SKM-1 (cell line): ENCODE data around the gene CEP128.

ENCODE experiments used
- DNase-seq: peaks from one replicate; lab custom pipeline; 2025; ENCODE audit not compliant: unreplicated experiment; lab: John Stamatoyannopoulos, UW

The CEP128 gene

DNA sequence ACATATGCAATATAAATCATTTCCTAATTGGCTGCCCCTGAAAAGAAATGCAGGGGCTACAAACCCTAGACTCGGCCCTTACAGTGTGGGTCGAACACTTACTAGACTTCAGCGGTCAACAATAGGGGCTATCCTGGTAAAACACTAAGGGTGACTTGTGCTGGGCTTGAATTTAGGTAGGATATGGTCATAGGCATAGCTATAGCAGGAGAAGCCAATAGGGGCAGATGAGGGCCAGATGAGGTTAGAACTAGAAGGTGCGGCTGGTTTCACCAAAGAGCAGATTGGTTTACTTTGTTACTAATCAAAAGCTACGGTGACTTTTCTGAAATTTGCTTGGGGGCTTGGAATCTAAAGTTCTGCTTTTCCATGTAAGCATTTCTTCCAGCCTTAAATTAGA lies 447.9 kb downstream of the CEP128 start:
- DNase-seq, result no peak

DNA sequence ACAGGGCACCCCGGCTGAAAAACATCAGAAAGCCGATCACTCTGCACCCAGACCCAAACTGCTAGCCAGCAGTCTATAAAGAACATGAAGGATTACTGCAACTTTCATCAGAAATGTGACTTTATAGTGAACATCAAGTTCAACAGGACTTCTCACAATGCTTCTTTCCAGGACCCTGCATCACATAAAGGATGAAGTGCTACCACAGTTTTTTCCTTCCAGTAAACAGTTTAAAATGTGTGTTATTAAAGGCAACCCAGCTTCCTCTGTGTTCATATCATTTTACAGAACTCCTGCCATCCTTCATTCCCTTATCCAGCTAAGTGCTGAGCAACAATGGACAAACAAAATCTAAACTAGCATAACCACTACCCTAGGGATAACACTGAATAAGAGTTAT lies 449.9 kb downstream of the CEP128 start:
- DNase-seq, result no peak

DNA sequence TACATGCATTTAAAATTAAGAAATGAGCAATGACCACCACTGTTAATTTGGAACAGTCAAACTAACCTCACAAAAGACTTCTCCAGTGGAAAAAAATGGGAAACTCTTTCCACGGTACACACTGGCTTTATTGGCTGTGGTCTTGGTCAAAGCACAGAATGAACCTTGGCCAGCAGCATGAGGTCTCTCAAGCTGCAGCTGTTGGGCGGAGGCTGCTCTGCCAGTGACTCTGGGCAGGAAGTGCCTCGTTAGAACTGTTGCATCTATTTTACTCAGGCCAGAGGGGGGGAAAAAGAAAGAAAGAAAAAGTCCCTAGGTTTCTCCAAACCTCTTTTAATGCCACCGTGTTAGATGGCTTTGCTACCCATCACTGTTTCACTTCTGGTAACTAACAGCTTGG lies 450.4 kb downstream of the CEP128 start:
- DNase-seq, result no peak

DNA sequence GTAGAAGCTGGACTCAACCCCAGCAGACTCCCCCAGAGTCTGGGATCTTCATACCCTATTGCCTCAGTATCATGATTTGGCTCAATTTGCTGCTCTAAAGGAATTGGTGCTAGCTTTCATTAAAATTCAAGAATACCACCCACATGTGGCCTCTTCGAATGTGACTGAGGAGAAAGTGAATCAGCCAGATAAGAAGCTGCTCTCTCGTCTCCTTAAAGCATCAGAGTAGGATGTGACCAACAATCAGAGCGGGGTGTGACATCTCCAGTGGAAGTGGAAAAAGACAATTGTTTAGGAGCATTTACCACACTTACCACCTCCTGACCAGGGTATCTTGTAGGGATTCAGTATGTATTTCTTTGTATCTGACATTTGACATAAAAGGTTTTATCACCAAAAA lies 452.0 kb downstream of the CEP128 start:
- no peak for DNase-seq

DNA sequence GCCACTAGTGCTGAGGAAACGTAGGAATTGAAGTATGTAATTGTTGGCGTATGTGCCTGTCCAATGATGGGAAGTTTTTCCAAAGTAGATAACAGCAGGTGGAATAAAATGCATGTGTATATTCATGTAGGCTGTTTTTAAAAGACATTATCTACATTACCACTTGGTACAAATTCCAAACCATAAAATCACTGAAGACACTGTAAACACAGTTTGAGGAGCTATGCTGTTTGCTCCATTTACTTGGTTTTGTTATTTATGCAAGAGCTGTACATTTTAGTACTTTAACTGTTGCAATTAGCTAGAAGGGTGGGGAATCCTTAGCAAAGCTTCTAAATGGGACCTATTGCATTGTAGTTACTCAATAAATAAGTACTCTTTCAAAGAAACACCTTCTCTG lies 455.8 kb downstream of the CEP128 start:
- DNase-seq, result no peak

DNA sequence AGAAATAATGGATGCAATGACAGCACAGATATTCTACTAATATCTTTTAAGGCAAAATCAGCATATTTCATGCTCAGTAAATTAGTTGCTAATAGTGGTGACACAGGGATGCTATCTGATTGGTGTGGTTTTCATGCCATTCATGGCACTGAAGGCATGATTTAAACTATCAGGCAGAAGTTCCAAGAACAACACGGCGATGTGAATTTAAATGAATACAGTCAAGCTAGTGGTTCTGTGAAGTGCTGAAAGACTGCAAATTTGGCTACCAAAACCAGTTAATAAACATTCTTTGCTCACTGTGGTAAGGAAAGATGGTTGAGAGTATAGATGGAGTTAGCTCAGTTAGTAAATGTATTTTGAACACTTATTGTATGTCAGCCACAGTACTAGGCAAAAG lies 458.2 kb downstream of the CEP128 start:
- no peak for DNase-seq

DNA sequence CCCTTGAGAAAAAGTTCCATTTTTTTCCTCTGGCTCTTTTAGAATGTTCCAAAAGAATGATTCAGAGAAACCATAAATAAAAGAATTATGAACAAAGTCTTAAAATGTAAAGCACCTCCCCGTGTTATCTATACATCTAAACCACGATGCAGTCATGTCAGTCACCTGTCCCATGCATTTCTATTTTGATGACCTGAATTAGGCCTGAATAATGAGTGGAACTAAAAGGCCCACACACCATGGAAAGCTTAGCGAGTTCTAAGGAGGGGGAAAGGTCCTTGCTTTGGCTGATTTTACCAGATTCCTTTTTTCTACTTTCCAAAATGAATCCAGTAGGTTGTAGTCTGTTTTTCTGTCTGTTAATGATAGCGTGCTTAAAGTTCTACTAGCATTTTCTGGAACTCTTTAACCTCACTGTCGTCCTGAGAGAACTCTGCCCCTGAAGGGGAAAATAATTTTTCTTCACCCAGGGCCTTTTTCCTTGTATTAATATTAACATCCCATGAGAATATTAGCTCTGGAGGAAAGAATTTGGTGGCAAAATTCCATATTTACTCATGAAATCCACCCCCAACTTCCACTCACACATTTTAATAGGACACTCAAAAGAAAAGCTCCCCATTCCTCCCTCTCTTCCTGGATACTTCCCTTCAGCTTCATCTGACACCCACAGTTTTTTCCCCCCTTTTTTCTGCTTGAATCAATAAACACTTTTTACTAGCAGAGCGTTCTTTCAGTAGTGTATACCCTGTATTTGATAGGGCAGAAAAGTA lies 464.0 kb downstream of the CEP128 start:
- no peak for DNase-seq

DNA sequence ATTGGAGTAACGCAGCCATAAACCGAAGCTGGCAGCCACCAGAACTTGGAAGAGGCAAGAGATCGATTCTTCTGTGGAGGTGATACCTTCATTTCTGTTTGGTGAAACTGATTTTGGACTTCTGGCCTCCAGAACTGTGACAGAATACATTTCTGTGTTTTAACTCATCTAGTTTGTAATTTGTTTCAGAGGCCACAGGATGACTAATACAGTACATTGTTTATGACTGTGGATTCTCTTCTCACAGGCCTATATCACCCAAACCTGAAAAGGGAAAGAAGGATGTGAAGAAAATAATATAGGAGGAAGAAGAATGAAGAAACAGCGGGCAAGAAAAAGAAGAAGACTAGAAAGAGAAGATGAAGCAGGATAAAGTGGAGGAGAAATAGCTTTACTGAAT lies 466.5 kb downstream of the CEP128 start:
- DNase-seq, result no peak

DNA sequence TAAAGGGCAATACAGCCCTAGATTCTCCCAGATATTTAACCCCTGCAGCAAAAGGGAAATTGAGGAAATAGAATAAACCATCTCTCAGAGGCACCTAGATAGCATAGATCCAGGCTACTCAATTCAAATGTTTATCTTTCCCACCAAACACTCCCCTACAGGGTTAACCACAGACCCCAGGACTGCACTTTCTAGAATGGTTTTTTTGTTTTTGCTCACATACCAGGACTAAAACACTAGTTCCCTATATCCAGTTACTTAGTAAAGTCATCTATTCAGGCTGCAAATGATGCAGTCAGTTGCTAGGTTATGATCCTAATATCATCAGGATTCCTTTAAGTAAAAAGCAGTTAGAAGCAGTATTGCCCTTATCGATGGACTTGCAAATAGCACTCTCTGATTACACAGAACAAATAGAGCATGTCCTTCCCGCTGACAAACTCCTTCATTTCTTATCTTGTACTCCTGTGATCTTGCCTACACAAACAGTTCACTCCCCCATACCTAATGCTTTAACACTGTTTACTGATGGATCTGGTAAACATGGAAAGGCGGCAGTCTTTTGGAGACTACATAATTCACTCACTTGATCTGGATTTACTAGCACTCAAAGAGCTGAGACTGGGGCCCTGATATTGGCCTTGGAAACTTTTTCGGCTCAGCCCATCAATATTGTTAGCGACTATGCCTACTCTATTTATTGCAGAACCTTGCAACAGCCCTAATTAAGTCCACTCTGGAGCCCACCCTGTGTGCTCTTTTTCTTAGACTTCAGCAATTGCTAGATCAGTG lies 473.0 kb downstream of the CEP128 start:
- DNase-seq, result no peak

DNA sequence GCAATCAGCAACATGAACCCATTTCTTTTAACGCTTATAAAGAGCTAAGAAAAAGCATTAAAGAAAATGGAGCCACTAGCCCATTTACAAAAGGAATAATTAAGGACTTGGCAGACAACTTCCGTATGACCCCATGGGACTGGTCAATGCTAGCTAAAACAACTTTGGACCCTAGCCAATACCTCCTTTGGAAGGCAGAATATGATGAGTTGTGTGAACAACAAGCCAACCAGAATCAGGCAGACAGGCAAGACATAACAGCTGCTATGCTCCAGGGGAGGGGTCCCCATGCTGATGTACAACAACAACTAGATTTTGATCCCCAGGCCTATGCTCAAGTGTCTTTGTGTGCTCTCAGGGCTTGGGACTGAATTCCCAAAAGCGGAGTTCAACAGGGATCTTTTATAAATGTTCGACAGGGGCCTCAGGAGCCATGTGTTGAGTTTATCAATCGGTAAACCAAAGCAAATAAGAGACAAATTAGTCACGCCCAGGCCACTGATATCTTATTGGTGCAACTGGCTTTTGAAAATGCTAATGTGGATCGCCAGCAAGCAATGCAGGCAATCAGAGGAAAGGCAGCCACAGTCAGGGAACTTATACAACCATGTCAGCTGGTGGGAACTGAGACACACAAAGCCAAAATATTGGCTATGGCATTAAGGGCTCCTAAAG lies 475.9 kb downstream of the CEP128 start:
- no peak for DNase-seq

DNA sequence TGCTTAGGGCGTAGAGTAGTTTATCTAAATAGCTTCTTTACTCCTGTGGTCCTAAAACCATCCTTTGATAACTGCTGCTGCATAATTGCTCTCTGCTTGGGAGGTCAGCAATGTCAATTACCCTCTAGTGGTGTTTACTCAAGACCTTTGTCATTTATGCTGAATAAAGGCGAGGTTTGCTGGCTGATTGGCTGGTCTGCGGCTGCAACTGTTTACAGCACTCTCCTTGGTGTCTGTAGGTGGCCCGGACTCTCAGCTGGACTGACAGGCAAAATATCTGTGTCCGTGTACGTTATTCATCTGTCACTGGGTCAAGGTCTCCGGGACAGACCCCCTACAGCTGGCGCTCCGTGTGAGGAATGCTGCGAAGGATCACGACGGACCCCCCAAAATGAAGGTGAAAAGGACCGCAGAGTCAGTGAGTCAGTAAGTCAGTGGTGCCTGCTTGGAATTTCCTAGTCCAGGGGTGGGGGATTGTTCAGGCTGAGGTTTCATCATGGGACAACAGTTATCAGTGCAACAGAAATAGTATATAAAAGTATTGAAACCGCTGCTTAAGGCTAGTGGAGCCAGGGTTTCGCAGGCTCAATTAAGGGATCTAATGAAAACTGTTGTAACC lies 476.9 kb downstream of the CEP128 start:
- no peak for DNase-seq

DNA sequence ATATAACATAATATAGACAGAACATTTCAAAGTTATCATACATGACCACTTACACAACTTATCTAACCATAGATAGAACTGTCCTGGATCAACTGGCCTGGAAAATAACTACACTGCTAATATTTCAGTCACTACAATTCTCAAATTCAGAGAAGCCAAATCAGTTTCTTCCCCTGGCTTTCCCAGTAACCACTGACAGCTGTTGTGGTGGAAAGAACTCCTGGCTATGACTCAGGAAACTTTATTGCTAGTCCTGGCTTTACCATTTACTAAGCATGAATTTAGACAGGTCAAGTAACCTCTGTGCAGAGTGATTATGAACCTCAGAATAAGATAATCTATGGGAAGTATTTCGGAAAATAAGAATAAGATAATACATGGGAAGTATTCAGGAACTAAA lies 485.3 kb downstream of the CEP128 start:
- no peak for DNase-seq

DNA sequence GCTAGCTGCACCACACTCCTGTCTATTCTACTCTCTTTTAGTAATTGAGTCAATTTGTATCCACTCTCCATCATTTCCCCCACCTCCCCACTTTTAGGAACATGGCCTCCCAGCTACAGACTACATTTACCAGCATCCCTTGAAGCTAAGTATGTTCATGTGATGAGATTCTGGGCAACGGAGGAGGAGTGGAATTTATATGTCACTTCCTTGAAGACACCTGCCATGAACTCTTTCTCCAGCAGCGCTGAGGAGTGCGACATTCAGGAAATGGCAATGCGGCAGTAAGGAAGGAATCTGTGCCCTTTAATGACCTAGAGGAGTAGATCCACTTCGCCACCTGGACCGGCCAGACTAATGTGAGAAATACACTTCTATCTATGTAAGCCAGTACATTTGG lies 486.5 kb downstream of the CEP128 start:
- DNase-seq, result no peak

DNA sequence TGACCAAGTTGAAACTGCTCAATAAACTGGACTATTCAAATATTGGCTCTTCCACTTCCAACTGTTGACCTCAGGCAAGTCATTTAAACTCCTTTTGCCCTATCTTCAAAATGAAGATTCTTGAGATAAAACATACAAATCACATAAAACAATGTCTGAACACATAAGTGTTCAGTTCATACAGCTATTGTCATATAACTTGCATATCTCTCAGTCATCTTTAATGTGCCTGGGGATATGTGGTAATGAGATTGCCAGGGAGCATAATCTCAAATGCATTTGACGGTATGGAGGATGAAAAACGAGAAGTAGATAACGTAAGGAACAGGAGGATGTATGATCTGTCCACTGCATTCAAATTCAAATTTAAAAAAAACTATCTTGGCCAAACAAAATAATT lies 493.3 kb downstream of the CEP128 start:
- DNase-seq, result no peak

DNA sequence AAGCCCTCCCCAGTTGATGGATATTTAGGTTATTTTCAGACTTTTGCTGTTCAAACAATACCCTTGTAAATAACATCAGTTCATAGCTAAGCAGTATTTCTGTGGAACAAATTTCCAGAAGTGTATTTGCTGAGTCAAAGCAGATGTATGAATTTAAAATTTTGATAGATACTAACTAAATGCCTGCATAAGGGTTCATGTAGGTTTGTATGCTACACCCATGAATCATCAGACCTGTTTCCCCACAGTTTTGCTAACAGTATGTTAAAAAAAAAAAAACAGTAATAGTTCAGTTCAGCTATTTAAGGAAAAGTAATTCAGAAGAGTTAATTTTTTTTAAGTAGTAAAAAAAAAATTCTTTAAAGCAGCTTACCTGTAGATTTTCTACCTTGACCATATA lies 494.1 kb downstream of the CEP128 start:
- no peak for DNase-seq
